ENCODE measurements around the gene AKAP12.
"Not testable (repeated sequence)": the region's sequence is repeated elsewhere in the genome, so short reads cannot be mapped to it uniquely, and the experiment has no call there.

The AKAP12 gene

GRCh38 chr6:151313066-151313491 is 73.3 kb downstream of the AKAP12 start:
- DNase-seq = no peak

DNA sequence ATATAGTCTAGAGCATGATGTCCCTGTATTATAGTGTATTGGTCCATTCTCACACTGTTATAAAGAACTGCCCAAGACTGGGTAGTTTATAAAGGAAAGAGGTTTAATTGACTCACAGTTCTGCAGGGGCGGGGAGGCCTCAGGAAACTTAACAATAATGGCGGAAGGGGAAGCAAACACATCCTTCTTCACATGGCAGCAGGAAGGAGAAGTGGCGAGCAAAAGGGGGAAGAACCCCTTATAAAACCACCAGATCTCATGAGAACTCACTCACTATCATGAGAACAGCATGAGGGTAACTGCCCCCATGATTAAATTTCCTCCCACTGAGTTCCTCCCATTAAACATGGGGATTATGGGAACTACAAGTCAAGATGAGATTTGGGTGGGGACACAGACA is 75.9 kb downstream of the AKAP12 start:
- DNase-seq = not testable (repeated sequence)

DNA sequence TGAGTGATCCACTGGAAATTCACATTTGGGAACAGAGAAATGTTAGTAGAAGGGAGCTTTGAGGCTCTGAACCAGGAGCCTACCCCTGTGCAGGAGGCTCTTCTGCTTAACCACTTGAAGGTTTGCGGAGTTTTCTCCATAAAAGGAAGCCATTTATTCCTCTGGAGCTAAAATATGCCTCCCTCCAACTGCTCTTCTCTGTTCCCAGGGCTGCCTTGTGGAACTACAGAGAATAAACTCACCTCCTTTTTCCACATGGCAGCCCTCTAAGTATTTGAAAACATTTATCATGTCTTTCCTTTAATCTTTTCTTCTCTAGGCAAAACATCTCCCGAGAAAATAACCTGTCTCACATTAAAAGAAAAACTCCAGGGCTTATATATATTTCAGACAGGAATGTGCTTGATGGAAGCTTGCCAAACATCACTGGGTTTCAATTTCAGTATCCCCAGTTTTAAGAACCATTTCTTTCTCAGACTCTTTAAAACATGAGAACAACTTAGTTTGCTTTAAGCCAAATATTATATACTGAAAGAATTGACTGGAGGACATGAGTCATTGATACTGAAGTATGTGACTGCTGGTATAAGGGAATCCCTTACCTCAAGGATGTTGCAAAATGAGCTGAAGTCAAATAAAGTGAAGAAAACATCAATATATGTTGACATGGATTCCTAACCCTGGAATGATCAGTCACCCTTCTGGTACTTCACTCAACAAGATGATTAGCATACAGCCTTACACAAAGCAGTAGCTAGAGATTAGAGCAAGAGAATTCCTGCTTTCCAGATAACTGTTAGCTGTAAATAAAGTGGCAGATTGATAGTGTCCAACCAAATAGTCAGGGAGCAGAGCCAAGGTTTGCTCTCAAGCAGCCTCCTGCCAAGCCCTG is 77.6 kb downstream of the AKAP12 start:
- no peak for DNase-seq

GRCh38 chr6:151317995-151318365 is 78.2 kb downstream of the AKAP12 start:
- DNase-seq = no peak

DNA sequence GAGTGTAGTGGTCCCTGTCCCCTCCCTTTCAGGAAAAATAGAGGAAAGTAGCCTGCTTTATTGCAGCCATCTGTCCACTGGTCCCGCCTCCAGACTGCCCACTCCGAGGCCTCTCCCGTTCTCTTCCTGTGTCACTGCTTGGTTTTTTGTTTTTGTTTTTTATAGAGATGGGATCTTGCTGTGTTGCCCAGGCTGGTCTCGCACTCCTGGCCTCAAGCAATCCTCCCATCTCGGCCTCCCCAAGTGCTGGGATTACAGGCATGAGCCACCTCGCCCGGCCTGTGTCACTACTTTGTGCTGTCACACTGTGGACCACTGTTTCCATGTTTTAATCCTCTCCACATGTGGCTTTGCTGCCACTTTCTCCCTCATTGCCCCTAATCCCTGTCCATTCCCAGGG is 80.4 kb downstream of the AKAP12 start:
- DNase-seq = no peak

DNA sequence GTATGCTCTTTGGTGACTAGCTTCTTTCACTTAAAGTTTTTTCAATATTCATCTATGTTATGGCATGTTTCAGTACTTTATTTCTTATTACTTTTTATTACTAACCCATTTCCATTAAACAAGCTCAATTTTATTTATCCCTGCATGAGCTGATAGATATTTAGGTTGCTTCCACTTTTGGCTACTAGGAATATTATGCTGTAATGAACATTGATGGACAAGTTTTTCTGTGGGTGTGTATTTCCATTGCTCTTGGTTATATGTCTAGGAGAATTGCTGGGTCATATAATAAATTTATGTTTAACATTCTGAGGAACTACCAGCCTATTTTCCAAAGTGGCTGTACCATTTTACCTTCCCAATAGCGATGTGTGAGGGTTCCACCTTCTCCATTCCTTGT is 81.7 kb downstream of the AKAP12 start:
- DNase-seq = no peak

DNA sequence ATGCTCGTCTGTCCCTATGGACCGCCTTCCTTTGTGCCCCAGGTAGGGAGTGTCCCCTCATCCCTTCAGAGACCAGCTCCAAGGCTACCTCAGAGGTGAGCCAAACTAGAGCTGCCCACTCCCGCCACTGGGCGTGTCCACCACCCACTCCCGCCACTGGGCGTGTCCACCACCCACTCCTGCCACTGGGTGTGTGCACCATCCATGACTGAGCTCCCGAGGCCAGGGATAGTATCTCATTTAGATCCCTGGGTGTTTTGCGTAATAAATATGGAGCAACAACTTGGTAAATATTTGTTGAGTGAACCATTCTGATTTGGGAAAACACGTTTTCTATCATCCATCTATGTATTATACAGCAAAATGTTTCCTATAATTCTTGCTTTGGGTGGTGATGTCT is 82.8 kb downstream of the AKAP12 start:
- no peak for DNase-seq

- DNase-seq = peak; percentile 71 to 81
Measured at GRCh38 chr6:151323791-151324487, 84.2 kb downstream of the AKAP12 start.

DNA sequence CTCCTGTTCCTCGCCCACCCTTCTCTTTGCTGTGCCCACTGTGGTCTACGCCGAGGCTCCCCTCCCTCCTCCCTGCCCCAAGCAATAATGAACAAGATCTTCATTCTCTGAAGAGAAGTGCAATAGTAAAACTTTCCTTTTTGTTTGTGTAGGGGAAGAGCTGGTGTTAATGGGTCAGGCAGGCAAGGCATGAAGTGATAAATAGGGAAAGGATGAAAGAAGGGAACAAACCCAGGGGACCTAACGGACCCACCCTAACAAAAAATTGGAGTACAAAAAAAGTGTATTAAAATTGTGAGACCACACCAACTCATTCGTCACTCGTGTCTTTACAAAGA is 84.7 kb downstream of the AKAP12 start:
- DNase-seq = no peak

DNA sequence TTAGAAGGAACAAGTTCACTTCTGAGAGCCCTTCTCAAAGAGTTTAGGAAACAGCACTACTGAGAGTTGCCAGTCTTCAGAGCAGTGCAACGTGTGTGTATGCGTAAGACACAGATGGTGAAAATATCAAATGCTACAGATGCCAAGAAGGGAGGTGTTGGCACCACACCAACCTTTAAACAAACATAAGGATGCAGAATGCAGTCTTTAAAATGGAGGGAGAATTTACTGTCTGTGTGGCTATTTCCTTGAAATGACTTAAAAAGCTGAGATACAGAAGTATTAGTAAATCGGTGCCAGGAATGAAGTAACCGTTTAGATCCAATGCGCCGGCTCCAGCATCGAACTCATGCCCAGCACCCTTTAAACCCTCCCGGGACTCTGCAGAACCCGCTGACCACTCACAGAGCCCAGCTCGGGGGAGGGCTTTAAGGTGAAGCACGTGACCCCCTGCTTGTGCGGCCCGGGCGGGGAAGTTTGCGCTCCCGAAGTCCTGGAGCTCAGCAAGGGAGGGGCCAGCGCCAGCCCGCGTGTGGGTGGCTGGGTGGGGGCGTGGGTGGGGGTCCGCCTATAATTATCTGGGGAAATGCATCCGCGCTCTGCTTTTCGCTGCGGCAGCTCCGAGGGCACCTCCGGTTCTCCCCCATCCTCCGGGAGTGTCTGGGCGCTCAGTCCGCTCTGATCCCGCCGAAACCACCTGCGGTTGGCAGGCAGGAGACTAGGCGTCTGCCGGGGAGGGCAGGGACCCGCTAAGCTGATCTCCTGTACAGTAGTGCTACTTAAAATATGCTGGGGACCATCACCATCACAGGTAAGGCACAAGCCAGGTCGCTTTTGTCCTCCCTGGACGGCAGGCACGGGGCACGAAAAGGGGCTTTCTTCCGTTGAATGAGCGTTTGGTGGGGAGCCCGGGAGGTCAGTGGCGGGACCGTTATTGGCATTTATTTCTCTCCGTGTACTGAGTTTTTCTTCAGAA is 85.6 kb downstream of the AKAP12 start:
- peak; percentile 7 to 14 for DNase-seq

- no peak for DNase-seq
Measured at GRCh38 chr6:151326116-151326825, 86.5 kb downstream of the AKAP12 start.

DNA sequence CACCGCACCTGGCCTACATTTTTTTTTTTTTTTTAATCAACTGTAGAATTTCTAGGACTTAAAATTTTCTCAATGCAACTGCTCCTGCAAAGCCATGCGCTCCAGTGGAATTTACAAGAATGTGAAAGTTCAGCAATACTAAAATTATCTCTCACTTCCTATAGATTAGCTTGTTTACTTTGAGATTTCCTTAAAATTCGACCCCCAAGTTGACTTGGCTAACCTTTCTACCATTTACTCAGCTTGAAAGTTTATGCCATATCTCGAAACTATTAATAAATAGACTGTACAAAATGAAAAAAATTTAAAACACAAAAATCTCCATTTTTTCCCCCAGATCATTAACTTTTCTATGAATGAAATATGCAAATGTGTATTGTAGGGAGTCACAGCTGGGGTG is 87.3 kb downstream of the AKAP12 start:
- no peak for DNase-seq

- no peak for DNase-seq
Measured at GRCh38 chr6:151330130-151330696, 90.4 kb downstream of the AKAP12 start.

- no peak for DNase-seq
Measured at GRCh38 chr6:151335930-151336329, 96.2 kb downstream of the AKAP12 start.

DNA sequence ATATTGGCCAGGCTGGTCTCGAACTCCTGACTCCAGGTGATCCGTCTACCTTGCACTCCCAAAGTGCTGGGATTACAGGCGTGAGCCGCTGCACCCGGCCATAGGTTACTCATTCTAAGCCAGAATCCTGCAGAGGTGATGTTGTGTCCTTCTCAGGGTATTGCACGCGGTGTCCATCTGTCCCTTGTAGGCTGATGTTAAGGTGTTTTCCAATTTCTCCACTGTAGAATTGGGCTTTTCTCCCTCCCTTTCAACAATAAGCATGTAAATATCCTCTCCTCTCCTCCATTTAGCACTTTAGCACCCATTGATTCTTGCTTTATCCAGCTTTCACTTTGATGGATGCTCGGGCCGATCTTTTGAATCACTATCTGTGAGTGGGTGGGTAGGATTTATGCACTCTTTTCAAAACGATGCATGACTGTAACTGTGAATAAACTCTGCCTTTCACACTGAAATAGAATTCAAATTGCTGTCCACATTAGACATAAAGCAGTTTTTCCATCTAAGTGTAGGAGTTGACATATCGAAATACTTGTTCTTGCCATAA is 99.0 kb downstream of the AKAP12 start:
- DNase-seq = no peak

DNA sequence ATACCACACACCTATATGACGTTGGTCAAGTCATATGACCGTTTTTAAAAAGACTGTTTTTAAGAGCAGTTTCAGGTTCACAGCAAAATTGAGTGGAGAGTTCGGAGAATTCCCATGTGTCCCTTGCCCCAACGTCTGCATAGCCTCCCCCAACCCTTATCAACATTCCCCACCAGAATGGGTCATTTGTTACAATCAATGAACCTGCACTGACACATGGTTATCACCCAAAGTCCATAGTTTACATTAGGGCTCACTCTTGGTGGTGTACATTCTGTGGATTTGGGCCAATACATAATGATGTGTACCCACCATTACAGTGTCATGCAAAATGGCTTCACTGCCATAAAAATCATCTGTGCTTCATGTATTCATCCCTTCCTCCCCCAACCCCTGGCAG is 99.6 kb downstream of the AKAP12 start:
- DNase-seq = no peak

GRCh38 chr6:151340219-151340978 is 100.6 kb downstream of the AKAP12 start:
- DNase-seq = no peak

DNA sequence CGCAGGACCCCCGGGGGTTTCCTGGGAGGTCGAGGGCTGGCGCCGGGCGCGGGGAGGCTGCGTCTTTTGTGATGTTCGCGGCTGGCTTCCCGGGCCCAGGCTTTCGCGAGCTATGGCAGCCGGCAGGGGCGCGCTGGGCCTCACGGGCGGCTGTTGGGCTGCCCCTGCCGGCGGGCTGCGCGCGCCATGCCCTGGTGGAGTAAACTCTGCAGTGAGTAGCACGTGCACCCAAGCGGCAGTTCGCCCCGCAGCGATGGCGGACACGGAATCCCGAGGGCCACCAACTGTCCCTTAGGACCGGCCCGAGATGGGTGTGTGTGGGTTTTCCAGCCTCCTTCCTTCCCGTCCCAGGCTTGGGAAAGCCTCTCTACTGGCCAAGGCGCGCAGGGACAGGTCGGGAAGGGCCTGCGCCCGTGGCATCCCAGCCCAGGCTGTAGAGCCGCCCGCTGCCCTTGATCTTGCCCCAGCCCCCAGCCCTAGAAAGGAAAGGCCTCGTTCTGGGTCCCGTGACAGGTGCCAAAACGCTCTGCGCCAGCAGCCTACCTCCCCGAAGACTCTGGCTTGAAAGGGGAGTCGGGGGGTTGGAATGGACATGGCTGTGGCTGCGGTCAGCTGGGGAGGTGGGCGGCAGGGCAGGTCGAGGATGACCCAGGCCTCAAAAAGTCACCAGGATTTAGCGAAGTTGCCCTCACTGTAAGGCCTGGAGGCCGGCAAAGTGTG is 101.9 kb downstream of the AKAP12 start:
- DNase-seq = no peak

- not testable (repeated sequence) for DNase-seq
Measured at GRCh38 chr6:151342750-151343149, 103.0 kb downstream of the AKAP12 start.

GRCh38 chr6:151349651-151350270 is 110.0 kb downstream of the AKAP12 start:
- DNase-seq = no peak

All from activated CD4-positive, alpha-beta T cell treated with anti-CD3 and anti-CD28 coated beads, Interleukin-2, amount 50 U/mL, for 48 hours (primary cell).